Activated CD4-positive, alpha-beta memory T cell treated with anti-CD3 and anti-CD28 coated beads, Interleukin-2, amount 10 ng/mL, durations not matched to agents 7 days and 5 days (primary cell): ENCODE measurements around the gene SEC22B. TPM values are rescaled to one million over a fixed set of nuclear protein-coding genes. Genes with fewer than 3 reads are reported as not detected.
"Not testable (repeated sequence)": the region's sequence is repeated elsewhere in the genome, so short reads cannot be mapped to it uniquely, and the experiment has no call there.

Source experiments
- CTCF ChIA-PET: fragments of 350-600 bp; sonication (Branson Sonifier 250); formaldehyde crosslinking; loops from one replicate; lab custom pipeline; 2021; ENCODE audit warnings: antibody characterized with exemption, inconsistent platforms; lab: Charles Lee
- POLR2A ChIA-PET: fragments of 350-600 bp; sonication (Branson Sonifier 250); formaldehyde crosslinking; loops from one replicate; lab custom pipeline; 2021; ENCODE audit warnings: antibody characterized with exemption; lab: Charles Lee
- DNase-seq: peaks from one replicate; pipeline ENCODE4 v3.0.0-alpha.2; 2020
- H3K27ac Mint-ChIP-seq: one replicate; pipeline ENCODE4 v1.8.0; 2021; ENCODE audit warnings: mild to moderate bottlenecking, mixed read lengths
- H3K27me3 Mint-ChIP-seq: one replicate; pipeline ENCODE4 v1.8.0; 2021; ENCODE audit warnings: mixed read lengths
- H3K36me3 Mint-ChIP-seq: one replicate; pipeline ENCODE4 v1.8.0; 2021; ENCODE audit warnings: low read depth, mixed read lengths
- H3K4me1 Mint-ChIP-seq: one replicate; pipeline ENCODE4 v1.8.0; 2021; ENCODE audit warnings: mixed read lengths
- H3K4me3 Mint-ChIP-seq: one replicate; pipeline ENCODE4 v1.8.0; 2021; ENCODE audit warnings: mild to moderate bottlenecking, mixed read lengths
- H3K9me3 Mint-ChIP-seq: one replicate; pipeline ENCODE4 v1.8.0; 2021; ENCODE audit warnings: mixed read lengths
- total RNA-seq, 2 experiments: library from RNA; stranded (reverse); gene quantifications; one replicate each; pipeline ENCODE4 v1.2.3, GENCODE V29; 2021

Gene SEC22B
- total RNA-seq, 2 experiments from 2014 or later: 23.1 TPM

GRCh38 chr1:120117371-120118177, 58.7 kb downstream of the SEC22B start:
- POLR2A ChIA-PET, H3K27me3 Mint-ChIP-seq, H3K4me3 Mint-ChIP-seq, H3K36me3 Mint-ChIP-seq, H3K27ac Mint-ChIP-seq, H3K9me3 Mint-ChIP-seq, CTCF ChIA-PET, DNase-seq: not testable (repeated sequence)
- peaks cover 12% of the 10 kb centered on the region for H3K4me1 Mint-ChIP-seq

GRCh38 chr1:120116094-120116493, 60.2 kb downstream of the SEC22B start:
- H3K27me3 Mint-ChIP-seq, CTCF ChIA-PET, POLR2A ChIA-PET, H3K36me3 Mint-ChIP-seq, H3K4me3 Mint-ChIP-seq, H3K27ac Mint-ChIP-seq, H3K9me3 Mint-ChIP-seq, DNase-seq: not testable (repeated sequence)
- H3K4me1 Mint-ChIP-seq: peaks cover 11% of the 10 kb centered on the region

GRCh38 chr1:120113134-120113533, 63.2 kb downstream of the SEC22B start:
- H3K4me3 Mint-ChIP-seq, POLR2A ChIA-PET, DNase-seq, CTCF ChIA-PET, H3K9me3 Mint-ChIP-seq, H3K36me3 Mint-ChIP-seq, H3K4me1 Mint-ChIP-seq, H3K27ac Mint-ChIP-seq, H3K27me3 Mint-ChIP-seq: not testable (repeated sequence)

- H3K27me3 Mint-ChIP-seq, H3K36me3 Mint-ChIP-seq, POLR2A ChIA-PET, H3K4me1 Mint-ChIP-seq, CTCF ChIA-PET, H3K9me3 Mint-ChIP-seq, H3K4me3 Mint-ChIP-seq, DNase-seq, H3K27ac Mint-ChIP-seq: not testable (repeated sequence)
Observed at GRCh38 chr1:120112212-120112611, 64.1 kb downstream of the SEC22B start.

- H3K4me1 Mint-ChIP-seq, H3K27me3 Mint-ChIP-seq, POLR2A ChIA-PET, CTCF ChIA-PET, DNase-seq, H3K9me3 Mint-ChIP-seq, H3K27ac Mint-ChIP-seq, H3K36me3 Mint-ChIP-seq, H3K4me3 Mint-ChIP-seq: not testable (repeated sequence)
Observed at GRCh38 chr1:120111771-120112170, 64.5 kb downstream of the SEC22B start.

GRCh38 chr1:120111008-120111407, 65.3 kb downstream of the SEC22B start:
- H3K4me1 Mint-ChIP-seq, H3K4me3 Mint-ChIP-seq, H3K27ac Mint-ChIP-seq, DNase-seq, CTCF ChIA-PET, H3K9me3 Mint-ChIP-seq, POLR2A ChIA-PET, H3K36me3 Mint-ChIP-seq, H3K27me3 Mint-ChIP-seq: not testable (repeated sequence)

- POLR2A ChIA-PET, H3K4me3 Mint-ChIP-seq, H3K27ac Mint-ChIP-seq, H3K27me3 Mint-ChIP-seq, CTCF ChIA-PET, DNase-seq, H3K9me3 Mint-ChIP-seq, H3K36me3 Mint-ChIP-seq: not testable (repeated sequence)
- peaks cover 17% of the 10 kb centered on the region for H3K4me1 Mint-ChIP-seq
Observed at GRCh38 chr1:120109656-120110055, 66.7 kb downstream of the SEC22B start.

- CTCF ChIA-PET, H3K27me3 Mint-ChIP-seq, DNase-seq, H3K4me3 Mint-ChIP-seq, POLR2A ChIA-PET, H3K9me3 Mint-ChIP-seq, H3K27ac Mint-ChIP-seq, H3K36me3 Mint-ChIP-seq: not testable (repeated sequence)
- peaks cover 19% of the 10 kb centered on the region for H3K4me1 Mint-ChIP-seq
Observed at GRCh38 chr1:120109180-120109579, 67.1 kb downstream of the SEC22B start.

GRCh38 chr1:120105288-120105687, 71.0 kb downstream of the SEC22B start:
- H3K36me3 Mint-ChIP-seq, H3K27me3 Mint-ChIP-seq, H3K9me3 Mint-ChIP-seq, POLR2A ChIA-PET, H3K4me3 Mint-ChIP-seq, CTCF ChIA-PET: not testable (repeated sequence)
- Mint-ChIP-seq H3K4me1 (peaks cover 15% of the 10 kb centered on the region), H3K27ac (peak overlapping the region; percentile 45)
- peak; percentile 21 for DNase-seq

GRCh38 chr1:120103768-120104167, 72.6 kb downstream of the SEC22B start:
- H3K27ac Mint-ChIP-seq, H3K4me3 Mint-ChIP-seq, H3K36me3 Mint-ChIP-seq, CTCF ChIA-PET, H3K9me3 Mint-ChIP-seq, H3K27me3 Mint-ChIP-seq, POLR2A ChIA-PET, DNase-seq: not testable (repeated sequence)
- H3K4me1 Mint-ChIP-seq: peaks cover 21% of the 10 kb centered on the region

GRCh38 chr1:120101593-120101992, 74.7 kb downstream of the SEC22B start:
- CTCF ChIA-PET, H3K27ac Mint-ChIP-seq, POLR2A ChIA-PET, H3K9me3 Mint-ChIP-seq, DNase-seq, H3K36me3 Mint-ChIP-seq, H3K27me3 Mint-ChIP-seq, H3K4me3 Mint-ChIP-seq: not testable (repeated sequence)
- peaks cover 22% of the 10 kb centered on the region for H3K4me1 Mint-ChIP-seq

Other genes with a start within 250 kb of the SEC22B start
- 10 to 100 TPM; 81.9 to 88.7 TPM for gene NOTCH2, start 106.9 kb downstream of the SEC22B start, total RNA-seq
- 10 to 100 TPM; 52.4 to 53.0 TPM for gene NBPF8, start 238.5 kb upstream of the SEC22B start, total RNA-seq